NCI-H748 (cell line): ENCODE results near the gene AQP12A.

ENCODE experiments used
- DNase-seq: peaks from one replicate; lab custom pipeline; 2025; ENCODE audit not compliant: unreplicated experiment; lab: John Stamatoyannopoulos, UW

The AQP12A gene

DNA sequence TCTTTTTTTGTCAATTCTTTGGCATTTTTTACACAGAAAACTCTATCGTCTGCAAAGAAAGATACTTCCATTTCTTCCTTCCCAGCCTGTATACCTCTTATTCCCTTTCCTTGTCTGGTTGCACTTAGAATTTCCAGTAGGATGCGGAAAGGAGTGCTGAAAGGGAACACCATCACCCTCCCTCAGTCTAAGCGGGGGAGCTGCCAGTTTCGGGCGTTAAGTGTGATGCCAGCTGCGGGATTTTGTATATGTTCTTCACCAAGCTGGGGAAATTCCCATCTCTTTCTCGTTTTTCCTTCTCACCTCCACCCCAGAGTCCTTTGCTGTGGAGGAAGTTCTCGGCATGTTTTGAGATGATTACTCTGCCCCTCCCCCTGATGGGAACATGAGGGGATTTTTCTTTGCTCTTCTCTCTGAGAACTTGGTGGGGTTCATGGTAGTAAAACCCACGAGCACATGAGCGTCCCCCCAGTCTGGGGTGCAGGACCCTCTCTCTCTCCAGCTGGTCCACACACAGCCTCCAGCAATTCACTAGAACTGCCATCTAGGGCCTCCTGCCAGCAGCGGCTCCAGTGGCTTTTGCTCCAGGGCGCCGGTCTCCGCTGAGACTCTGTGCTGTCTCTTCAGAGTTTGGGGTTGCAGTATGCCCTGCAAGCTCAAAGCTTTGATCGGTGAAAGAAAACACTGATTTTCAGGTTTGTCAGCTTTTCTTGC is 15.5 kb downstream of the AQP12A start:
- no peak for DNase-seq

DNA sequence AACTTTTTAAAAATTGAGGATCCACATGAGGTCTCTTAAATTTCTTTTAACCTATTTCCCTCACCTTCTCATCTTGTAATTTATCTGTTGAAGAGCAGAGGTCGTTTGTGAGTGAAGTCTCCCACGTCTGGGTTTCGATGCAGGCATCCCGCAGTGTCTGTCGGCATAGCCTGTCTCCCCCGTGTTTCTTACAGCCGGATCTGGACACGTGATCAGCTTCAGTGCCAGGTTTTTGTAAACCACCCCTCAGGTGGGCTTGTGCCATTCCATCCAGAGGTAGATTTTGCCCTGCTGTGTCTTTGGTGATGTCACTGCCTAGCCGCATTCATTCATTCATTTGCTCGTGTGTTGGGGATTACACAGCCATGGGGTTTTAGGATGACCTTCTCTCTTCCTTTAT is 16.2 kb downstream of the AQP12A start:
- no peak for DNase-seq

DNA sequence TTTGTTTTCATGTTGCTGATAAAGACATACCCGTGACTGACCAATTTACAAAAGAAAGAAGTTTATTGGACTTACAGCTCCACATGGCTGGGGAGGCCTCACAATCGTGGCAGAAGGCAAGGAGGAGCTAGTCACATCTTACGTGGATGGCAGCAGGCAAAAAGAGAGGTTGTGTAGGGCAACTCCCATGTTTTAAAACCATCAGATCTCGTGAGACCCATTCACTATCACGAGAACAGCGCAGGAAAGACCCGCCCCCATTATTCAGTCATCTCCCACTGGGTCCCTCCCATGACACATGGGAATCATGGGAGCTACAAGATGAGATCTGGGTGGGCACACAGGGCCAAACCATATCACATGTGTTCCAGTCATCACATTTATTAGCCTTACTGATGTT is 16.8 kb downstream of the AQP12A start:
- no peak for DNase-seq

DNA sequence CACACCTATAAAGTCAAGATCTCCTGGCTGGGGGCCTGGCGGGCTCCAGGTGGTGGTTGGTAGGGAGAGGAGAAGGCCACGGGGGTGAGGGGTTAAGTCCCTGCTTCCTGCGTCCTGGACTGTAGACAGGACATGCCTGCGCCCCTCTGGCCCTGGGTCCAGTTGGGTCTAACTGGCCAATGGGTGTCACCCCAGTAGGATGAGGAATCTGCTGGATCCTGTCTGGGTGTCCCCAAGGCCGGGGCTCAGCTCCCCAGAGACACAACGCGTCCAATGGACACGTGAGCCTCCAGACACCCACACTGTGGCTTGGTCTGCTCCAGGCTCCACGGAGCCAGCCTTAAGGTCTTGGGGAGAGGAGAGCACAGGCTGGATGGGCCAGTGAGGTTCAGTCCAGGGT is 19.6 kb downstream of the AQP12A start:
- DNase-seq: no peak

DNA sequence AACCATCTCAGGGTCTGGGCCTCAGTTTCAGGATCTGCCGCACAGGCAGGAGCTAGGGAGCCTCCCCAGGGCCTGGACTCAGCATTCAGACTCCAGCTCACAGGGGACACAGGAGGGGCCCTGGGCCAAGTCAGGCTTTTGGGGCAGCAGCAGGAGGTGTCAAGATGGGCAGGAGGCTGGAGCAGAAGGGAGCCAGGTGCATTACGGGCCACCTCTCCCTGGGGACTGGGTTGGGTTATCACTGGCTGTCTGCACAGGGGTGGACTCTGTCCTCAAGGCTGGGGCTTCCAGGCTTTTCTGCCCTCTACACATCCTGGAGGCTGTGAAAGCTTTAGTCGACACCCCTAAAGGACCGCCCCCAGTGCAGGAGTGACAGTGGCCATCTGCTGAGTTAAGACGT is 20.0 kb downstream of the AQP12A start:
- DNase-seq: no peak

DNA sequence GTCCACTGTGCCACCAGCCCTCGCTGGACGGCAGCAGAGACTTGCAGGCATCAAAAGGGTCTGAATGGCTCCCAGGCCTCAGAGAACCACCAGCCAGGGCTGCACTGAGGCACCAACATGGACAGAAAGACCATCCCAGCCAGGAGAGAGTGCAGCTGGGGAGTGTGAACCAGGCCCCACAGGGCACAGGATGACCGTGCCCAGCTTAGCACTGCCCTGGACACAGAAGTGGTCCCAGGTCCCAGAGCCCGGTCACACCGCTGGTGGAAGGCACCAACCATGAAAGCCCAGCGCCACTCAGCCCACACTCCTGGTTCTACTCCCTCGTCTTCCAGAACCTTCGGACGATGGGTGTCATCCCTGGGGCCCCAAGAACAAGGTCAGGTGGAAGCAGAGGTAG is 20.5 kb downstream of the AQP12A start:
- DNase-seq: no peak

DNA sequence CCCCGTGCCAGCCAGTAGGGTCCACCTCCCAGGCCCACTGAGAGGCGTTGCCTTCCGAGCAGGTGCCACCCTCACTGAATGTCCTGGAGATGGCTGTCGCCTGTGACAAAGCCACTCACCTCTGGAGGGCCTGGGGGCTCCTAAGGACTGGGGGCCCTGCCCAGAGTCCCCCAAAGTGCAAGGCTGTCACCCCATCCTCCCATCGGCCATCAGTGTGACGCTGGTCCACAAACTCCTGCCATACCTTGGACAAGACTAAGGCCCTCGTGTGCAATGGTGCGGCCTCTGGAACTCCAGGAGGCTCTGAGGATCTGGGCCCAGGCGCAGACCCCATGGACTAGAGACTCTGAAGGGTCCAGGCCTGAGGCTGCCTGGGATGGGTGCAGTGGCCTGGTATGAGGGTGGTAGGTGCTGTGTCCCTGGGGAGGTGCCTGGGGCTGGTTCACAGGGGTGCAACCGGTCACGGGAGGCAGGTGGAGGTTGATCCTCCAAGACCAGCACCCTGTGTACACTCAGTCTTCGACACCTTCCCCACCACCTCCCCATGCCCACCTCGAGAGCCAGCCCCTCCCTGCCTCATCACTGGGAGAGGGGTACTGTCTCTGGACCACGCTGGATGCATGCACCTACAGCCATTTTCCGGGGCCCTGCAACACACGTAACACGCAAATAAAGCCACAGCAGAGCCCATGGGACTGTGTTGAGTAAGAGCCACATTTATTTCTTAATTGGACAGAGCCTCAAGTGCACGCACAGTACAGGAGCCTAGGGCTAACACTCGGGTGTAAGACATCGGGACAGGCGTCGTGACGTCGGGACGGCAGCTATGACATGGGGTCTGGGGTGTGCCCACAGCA is 21.6 kb downstream of the AQP12A start:
- no peak for DNase-seq

DNA sequence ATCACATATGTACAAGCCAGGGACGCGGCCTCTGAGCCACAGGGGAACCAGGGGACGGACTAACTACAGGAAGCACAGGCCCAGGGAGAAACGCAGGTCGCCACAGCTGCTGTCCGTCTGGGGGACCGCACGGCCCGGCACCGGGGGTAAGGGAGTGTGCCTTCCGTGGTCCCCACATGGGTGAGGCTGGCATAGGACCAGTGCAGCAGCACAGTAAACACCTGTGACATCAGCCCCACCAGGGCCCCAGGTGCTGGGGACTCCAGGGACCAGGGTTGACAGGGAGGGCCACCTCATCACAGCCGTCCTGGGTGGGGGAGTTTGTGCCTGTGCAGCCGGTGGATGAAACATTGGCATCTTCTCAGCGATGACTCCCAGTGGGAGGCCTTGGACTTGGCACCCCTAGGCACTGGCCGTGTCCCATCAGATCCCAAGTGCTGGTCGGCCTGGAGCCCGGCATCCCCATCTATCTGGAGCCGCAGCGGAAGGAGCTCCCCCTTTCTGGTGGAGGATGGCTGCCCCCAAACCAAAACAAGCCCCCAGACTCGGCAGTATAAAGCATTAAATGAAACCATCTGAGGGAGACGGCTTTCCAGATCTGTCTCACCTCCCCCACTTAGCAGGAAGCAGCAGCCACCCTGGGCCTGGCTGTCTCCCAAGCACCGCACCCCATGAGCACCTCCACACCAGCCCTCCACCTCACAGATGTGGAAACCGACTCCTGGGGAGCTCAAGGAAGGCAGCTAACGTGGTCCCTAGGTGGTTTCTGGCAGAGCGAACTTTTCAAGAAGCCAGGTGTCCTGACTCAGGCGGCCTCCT is 22.5 kb downstream of the AQP12A start:
- no peak for DNase-seq

DNA sequence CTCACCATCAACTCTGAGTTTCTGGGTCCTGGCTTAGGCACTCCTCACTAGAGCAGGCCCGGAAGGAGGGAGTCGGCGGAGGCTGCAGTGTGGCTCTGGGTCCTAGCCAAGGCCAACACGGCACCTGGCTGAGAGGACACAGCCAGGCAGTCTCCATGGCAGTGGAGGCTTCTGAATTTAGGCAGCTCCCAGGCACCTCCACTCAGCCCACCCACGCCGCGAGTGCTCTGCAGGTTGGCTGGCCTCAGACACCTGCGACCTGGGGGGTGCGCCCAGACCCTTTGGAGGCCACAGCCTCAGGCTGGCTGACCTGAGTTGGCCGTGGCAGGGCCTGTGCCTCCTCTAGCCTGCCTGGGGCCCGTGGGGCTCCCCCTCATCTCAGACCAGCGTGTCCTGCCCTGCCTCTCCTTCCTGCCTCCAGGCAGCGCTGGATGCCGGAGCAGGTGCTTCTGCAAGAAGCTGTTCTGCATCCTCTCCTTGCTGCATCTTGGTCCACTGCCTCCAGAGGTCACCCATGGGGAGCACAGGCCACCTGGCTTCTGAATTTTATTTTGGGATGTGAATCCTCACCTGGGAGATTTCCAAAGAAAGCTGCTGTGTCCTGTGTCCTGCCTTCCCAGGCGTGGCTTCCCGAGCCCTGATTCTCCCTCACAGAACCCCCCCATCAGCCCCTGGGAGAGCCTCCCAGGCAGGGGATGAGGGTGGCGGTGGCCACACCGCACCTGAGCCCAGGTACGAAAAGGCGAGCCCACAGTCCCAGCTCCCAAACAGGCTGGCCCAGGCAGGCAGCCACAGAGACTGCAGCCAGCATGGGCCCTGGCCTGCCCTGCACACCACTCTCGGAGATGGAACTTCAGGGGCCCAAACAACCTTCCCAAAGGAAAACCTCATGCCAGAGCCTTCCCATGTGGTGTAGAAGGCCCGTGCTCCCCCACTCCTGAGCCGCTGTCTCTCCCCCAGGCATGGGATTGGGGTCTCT is 23.4 kb downstream of the AQP12A start:
- DNase-seq: no peak

DNA sequence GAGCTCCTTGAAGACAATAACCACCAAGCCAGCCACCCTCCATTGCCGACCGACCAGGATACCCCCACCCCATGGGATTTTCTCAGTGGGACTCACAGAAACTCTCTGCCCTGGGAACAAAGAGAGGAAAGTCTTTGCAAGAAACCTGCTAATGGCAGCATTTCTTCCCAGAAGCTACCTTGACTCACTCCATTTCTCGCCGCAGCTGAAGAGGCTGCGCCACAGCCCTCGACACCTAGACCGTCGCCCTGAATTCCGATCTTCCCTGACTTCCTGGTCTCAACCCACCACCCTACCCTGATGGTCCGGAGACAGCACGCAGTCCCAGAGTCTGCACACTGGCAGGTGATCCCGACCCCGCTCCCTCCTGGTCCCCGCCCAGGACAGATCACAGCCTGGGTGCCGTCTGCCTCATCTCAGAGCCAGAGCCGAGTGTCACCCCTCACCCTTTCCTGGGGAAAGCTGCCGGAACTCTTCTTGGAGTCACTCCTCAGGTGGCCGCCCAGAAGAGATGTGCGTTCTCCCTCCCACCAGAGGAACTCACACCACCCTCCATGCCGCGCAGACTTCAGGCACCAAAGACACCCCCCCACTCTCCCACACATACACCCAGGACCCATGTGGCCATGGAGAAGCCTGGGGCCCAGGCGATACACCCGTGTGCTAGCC is 24.6 kb downstream of the AQP12A start:
- no peak for DNase-seq

DNA sequence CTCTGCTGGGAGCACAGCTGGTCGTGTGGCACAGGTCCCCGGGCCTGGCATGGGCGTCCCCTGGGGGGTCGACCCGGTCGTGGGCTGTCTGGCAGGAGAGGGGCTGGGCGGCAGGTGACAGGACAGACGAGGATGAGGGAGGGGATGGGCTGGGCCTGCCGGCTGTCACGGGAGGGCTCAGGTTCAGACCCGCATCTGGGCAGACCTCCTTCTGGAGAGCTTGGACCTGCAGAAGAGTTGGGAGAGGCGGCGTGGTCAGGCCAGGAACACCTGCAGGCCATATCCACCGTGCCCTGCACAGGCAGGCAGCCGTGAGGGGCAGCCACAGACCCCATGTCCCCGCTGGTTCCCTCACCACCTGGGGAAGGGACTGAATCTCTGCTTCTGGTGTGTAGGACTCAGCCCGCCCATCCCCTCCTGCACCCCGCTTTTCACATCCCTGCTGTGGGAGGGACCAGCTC is 25.5 kb downstream of the AQP12A start:
- no peak for DNase-seq

DNA sequence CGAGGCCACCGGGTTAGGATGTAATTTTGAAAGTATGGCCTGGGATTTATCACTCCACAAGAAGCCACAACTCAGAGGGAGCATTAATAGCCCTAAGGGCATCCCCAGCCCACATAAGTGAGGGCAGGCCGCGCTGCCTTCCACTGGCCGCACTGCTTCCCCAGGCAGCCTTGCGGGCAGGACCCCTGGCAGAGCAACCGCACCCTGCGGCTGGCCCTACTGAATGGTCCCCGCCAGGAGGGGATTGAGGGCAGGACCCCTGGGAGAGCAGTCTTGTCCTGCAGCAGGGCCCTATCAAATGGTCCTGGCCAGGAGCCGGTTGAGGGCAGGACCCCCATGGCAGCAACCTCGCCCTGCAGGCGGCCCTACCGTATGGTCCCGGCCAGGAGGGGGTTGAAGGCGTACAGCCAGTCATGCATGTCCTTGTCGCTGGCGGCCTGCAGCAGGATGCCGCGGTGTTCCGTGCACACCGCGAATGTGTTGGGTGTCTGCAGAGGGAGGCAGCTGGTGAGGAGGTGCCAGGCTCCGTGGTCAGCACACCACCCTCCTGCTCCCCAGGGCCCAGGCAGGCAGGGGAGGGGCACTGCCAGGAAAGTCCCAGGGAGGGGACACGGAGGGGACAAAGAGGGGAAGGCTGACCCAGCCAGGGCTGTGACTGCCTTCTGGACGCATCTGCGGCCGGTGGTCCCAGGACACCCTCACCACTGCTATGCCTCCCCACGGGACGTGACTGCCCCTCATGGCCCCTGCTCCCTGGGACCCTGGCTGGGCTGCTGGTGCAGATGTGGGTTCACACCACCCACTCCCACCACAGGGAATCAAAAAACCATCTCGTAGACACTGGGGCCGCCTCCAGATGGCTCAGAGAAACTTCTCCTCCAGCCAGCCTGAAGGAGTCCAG is 26.3 kb downstream of the AQP12A start:
- no peak for DNase-seq

DNA sequence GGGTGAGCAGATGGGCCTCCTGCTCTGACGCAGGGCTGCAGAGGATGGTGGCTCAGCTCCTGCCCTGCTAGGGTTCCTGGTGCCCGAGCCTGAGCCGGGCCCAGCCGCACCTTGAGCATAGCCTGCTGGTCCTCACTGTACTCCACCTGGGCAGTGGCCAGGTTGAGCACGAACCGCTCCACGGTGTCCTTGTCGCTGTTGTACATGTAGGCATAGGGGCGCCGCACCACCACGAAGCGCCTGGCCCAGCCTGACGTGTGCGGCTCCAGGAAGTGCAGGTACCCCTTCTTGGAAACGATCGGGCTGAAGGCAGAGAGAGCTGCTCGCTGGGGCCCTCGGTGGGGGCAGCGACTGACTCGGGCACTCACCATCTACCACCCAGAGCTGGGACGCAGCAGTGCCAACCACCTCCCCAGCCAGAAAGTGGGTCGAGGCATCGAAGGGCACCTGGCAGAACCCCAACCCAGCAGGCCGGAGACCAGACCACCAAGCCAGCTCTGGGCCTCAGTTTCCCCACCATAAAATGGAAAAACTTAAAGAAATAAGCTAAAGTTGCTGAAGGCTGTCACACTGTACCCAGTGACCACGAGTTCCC is 27.3 kb downstream of the AQP12A start:
- DNase-seq: no peak

DNA sequence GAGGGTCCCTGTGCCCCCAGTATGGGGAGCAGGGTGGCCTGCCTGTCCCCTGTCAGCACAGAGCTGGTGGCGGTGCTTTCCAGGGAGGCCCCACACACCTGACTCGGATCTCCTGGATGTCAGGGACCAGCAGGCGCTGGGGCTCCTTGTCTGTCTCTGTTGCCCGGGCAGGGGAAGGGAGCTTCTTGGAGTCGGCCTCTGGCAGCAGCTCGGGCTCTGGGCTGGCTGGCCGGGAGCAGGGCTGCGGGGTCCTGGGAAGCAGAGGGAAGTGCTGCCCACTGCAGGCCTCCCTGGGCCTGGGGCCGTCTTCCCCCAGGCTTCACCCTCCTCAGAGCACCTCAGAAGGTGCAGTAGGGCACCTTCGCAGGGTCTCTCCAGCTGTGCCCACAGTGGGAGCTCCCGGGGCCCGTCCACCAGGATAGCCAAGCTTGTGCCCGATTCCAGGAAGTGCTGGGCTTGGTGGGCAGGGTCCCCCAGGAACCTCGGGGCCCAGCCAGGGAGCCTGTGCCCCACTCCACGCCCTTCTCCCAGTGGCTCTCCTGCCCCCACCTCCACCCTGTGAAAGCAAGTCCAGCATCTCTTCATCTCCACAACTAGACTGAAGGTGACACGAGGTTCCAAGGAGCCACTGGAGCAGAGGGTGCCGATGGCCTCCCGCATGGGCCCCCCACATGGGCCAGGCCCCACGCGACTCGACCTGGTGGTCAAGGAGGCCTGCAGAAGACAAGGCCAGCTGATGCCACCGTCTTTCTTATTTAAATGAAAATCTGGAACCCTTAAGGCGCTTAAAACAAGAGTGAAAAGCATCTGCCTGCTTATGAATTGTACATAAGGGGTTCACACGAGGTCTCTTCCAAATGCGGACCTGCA is 28.2 kb downstream of the AQP12A start:
- no peak for DNase-seq

DNA sequence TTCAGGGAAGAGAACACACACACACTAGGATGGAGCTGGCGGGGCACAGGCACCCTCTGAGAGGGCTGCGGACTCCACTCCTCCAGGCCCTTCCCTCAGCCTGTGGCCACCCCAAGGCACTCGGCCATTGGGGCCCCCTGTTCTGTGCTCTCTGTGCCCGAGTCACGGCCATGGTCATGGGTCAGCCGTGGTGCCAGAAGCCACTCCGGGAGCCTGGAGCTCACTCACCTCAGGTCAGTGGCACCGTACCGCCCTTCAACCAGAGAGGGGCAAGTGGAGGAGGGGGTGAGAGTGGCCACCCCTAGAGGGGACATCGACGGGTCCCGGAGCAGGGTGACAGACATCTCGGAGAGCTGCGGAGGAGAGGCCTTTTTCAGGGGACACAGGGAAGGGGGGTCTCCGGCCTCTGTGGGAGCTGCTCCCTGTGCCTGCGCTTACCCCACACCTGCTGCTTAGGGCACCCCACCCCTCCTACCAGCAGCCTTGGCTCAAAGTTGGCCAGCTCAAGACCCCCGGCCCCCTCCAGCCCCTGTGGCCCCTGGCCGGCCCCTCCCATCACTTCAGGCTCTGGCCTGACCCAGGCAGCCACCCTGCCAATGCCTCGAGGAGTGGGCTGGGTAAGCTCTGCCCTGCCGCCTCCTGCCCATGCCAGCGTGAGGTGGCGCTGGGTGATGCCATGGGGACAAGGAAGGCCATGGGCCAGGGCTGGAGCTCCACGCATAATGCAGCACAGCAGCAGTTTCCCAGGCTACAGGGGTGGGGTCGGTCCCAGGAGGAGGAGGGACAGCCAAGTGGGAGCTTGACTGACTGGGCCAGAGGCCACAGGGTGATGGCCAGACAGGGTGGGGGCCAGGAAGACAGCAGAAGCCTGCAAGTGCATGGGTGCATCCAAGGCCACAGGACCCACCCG is 29.3 kb downstream of the AQP12A start:
- no peak for DNase-seq

DNA sequence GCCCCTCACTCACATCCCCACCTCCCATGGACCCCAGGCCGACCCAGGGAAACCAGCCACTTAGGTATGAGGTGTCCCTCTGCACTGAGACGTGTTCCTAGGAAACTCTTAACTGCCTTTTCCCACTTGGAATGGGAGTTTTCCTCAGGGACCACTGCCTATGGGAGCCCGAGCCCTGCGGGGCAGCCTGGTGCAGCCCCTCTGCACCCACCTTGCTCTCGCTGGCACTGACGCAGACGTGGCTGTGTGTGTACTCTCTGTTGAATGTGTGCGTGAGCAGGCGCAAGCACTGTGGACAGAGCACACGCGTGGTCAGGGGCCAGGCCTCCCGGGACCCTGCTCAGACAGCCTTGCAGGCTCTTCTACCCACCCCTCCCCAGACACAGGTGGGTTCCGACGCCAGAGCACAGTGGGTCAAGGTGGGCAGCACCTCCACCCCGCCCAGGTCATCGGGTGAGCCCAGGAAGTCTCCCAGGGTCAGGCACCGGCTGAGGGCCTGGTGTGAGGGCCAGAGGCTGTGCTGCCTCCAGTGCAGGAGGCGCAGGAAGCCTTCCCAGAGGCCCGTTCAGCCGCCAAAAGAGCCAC is 30.0 kb downstream of the AQP12A start:
- DNase-seq: no peak
